Measurements from ENCODE around the gene XCL1.

XCL1 gene

DNA sequence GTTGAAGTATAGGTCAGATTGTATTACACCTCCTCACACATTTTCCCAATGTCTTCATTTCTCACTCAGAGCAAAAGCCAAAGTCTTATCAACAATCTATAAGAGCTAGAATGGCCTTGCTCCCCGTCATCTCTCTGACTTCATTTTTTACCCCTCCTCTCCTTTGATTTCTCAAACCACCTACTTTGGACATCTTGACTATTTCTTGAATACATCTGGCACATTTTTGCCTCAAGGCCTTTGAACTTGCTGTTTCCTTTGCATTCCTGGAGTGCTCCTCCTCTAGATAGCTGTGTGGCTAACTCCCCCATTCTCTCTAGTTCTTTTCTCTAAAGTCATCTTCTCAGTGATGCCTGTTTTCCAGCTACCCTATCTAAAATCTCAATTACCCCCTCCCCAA is 25.4 kb upstream of the XCL1 start:
- no peak overlapping the region for H3K27ac ChIP-seq
- CTCF ChIA-PET = no interaction called here
- POLR2A ChIA-PET (ENCODE audit: low non-redundant PET) = no interaction called here
- TF ChIP-seq, protein P1, sequence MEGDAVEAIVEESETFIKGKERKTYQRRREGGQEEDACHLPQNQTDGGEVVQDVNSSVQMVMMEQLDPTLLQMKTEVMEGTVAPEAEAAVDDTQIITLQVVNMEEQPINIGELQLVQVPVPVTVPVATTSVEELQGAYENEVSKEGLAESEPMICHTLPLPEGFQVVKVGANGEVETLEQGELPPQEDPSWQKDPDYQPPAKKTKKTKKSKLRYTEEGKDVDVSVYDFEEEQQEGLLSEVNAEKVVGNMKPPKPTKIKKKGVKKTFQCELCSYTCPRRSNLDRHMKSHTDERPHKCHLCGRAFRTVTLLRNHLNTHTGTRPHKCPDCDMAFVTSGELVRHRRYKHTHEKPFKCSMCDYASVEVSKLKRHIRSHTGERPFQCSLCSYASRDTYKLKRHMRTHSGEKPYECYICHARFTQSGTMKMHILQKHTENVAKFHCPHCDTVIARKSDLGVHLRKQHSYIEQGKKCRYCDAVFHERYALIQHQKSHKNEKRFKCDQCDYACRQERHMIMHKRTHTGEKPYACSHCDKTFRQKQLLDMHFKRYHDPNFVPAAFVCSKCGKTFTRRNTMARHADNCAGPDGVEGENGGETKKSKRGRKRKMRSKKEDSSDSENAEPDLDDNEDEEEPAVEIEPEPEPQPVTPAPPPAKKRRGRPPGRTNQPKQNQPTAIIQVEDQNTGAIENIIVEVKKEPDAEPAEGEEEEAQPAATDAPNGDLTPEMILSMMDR (conservative IDR thresholded peaks at IDR 0.05; ENCODE audit: low read depth) = no peak
- DNase-seq (ENCODE audit: low spot score) = no peak

DNA sequence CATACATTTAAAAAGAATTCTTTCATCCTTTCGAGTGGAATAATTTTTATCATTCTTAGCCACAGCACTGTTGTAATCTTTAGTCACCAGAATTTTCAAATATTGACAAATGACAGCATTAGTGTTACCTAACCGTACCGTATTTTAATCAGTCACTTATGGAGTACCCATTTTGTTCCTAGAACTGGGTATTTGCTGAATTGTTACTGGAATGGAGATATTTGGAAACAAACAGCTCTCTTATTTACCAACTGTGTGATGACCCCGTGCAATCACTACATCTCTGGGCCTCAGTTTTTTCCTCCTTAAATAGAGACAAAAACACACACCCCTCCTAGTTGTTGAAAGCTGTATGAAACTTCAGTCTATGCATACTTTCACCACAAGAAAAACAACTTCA is 24.7 kb upstream of the XCL1 start:
- ChIA-PET POLR2A (ENCODE audit: low non-redundant PET) (no interaction called here), CTCF (no interaction called here)
- TF ChIP-seq, protein P1 (conservative IDR thresholded peaks at IDR 0.05; ENCODE audit: low read depth) = no peak
- H3K27ac ChIP-seq = no peak overlapping the region
- no peak for DNase-seq (ENCODE audit: low spot score)

DNA sequence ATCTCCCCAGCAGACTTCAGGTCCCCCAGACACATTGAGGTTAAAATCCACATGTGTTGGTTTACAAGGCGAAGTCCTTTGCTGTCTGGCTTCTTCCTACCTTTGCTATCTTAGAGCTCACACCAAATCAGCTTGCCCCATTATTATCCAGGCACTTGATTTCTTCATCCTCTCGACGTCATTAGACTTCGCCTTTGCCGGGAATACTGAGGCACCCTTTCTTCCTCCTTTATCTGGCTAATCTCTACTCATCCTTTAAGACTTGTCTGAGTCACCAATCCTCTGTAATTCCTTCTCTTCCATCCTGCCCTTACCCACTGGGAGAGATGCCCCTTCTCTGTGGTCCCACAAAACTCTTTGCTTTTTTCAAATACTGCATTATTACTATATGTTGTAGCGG is 23.4 kb upstream of the XCL1 start:
- DNase-seq (ENCODE audit: low spot score) = no peak
- TF ChIP-seq, protein P1 (conservative IDR thresholded peaks at IDR 0.05; ENCODE audit: low read depth) = no peak
- H3K27ac ChIP-seq = no peak overlapping the region
- ChIA-PET CTCF (no interaction called here), POLR2A (ENCODE audit: low non-redundant PET) (no interaction called here)

DNA sequence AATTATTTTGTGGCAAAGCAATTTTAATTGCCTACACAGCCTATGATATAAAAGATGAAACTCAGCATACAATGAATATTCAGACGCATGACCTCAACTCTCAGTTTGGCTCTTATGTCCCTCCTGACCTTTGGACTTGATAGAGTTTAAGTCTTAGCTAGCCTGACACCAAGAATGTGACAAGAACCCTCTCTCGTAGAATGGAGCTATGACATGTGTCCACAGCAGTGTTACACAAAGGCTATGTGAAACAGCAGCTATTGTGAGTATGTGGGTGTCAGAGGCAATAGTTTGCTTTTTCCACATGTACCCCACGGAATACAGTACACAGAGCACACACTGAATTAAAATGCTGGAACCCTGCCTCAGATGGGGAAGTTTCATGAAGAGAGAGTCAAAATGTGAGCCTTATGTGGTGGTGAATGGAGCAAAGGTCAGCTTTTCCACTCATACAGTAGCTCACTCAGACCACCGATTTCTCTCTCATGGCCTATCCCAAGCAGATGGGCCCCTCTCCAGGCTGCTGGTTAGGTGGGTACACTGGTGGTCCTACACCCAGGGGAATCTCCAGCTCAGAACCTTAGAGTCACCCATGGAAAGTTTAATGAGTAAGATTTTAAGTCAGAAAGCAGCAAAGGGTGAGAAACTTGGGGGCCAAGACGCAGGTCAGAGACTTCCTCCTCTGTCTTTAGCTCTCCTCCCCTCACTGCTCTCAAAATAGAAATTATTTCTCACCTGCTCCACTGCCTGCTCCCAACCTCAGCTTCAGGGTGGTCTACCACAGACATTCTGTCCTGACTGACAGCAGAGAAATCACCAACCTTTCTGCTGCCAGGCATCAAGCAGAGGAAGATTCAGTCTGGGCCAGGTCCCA is 22.5 kb upstream of the XCL1 start:
- POLR2A ChIA-PET (ENCODE audit: low non-redundant PET) = no interaction called here

DNA sequence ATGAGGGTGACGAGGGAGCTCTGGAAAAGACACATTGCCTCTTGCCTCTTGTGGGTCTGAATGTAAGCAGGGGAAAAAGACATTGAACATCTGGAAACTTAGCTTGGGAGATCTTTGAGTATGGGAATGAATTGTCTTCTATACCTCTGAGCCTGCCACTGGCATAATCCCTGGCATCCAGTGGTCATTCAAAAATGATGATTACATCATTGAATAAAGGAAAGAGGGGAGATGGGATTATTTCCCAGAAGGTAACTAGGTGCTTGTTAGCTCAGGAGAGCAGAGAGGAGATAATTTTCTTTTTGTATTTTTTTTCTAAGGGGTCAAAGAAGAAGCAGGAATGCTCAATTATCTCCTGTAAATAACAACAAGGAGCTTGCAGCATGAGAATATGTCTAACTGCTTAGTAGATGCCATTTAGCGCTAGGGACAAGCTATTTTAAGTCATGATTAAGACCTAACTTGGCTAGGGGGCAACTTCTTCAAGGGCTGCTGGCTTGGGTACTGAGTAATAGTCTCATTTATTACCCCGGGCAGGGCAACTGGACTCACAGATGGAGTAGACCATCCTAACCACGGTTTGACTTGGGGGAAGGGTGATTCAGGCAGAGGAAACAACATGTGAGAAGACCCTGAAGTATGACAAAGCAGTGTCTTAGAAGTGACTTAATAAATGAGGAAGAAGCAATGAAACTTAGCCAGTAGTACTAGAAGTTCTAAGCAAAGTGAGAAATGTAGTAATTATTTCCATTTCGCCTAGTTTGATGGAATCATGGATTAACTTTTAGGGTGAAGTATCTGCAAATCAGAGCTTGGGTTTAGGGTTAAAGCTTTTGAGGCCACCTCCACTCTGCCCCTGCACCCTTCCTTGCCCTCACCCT is 21.6 kb upstream of the XCL1 start:
- ChIA-PET CTCF (interaction anchor here (0.6 kb wide), 2 partner anchors 37 to 186 kb away, joined by 3 to 4 read pairs; no protein-coding TSS in a partner anchor), POLR2A (ENCODE audit: low non-redundant PET) (no interaction called here)
- no peak overlapping the region for H3K27ac ChIP-seq
- DNase-seq (ENCODE audit: low spot score) = no peak
- TF ChIP-seq, protein P1 (conservative IDR thresholded peaks at IDR 0.05; ENCODE audit: low read depth) = no peak

More for the DNA sequence above, 22.5 kb upstream of the XCL1 start:
- DNase-seq (ENCODE audit: low spot score) = no peak
- CTCF ChIA-PET = interaction anchor here (0.6 kb wide), 1 partner anchor 185 kb away, joined by 3 read pairs; no protein-coding TSS in a partner anchor
- TF ChIP-seq, protein P1 (conservative IDR thresholded peaks at IDR 0.05; ENCODE audit: low read depth) = no peak
- H3K27ac ChIP-seq = no peak overlapping the region

DNA sequence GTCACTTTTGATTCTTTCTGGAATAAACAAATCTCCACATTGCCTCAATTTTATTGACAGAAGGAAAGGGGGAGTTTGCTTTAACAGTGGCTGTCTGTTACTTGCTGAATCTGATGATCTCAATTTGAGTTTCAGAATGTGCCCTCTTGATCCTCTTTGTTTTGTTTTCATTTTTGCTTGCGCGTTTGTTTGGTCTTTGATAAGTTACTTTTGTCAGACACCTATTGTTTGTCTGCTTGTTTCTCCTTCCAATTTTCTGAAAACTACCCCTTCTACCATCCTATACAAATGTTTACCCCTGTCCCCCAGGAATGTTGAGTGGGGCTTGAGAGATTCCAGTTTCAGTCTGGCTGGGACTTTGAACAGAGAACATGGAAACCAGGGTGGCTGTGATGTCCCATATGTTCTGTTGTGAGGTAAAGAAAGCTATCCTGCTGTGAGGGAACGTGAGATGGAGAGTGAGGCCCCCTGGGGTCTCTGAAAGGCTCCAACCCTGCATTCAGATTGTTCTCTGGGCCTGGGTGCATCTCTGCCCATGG is 20.8 kb upstream of the XCL1 start:
- DNase-seq (ENCODE audit: low spot score) = no peak
- POLR2A ChIA-PET (ENCODE audit: low non-redundant PET) = no interaction called here
- CTCF ChIA-PET = interaction anchor here (0.6 kb wide), 1 partner anchor 37 kb away, joined by 4 read pairs; no protein-coding TSS in a partner anchor
- TF ChIP-seq, protein P1 (conservative IDR thresholded peaks at IDR 0.05; ENCODE audit: low read depth) = no peak
- H3K27ac ChIP-seq = no peak overlapping the region
